HepG2 (cell line): ENCODE data around the gene ALB. TPM values are rescaled to one million over a fixed set of nuclear protein-coding genes. Genes with fewer than 3 reads are reported as not detected.

ENCODE experiments used
- BCLAF1 ChIP-seq: fragments of 450-650 bp; IDR thresholded peaks from 2 replicates; pipeline ENCODE4 v1.6.1; 2017; ENCODE audit warnings: mild to moderate bottlenecking
- CREB3 ChIP-seq: sonication (generic); formaldehyde crosslinking; IDR thresholded peaks from 2 replicates; pipeline ENCODE4 v1.5.0; 2020; ENCODE audit warnings: missing genetic modification reagents
- CREM ChIP-seq, 2 experiments: sonication (generic) in 1 of 2; formaldehyde crosslinking in 1 of 2; IDR thresholded peaks; 2 replicates each; pipeline versions ENCODE4 v1.4.0 to v1.6.1; 2016 to 2020; ENCODE audit warnings: antibody characterized with exemption in 1 of 2, mild to moderate bottlenecking in 1 of 2, missing genetic modification reagents in 1 of 2
- ETV5 ChIP-seq: IDR thresholded peaks from 2 replicates; pipeline ENCODE4 v1.6.1; 2018; ENCODE audit warnings: missing biosample characterization, missing genetic modification reagents, inconsistent platforms, borderline replicate concordance
- FOXK2 ChIP-seq: fragments of 450-650 bp; IDR thresholded peaks from 2 replicates; pipeline ENCODE4 v1.6.1; 2016
- GABPA ChIP-seq, 2 experiments: IDR thresholded peaks; 2 replicates each; pipeline ENCODE4 v1.6.1; 2011 to 2016; ENCODE audit warnings: low read depth in 2 of 2, low read length in 1 of 2, missing biosample characterization in 1 of 2, missing genetic modification characterization in 1 of 2
- MTF1 ChIP-seq: sonication (generic); formaldehyde crosslinking; IDR thresholded peaks from 2 replicates; pipeline ENCODE4 v1.5.0; 2020; ENCODE audit warnings: missing genetic modification reagents
- MXD4 ChIP-seq: IDR thresholded peaks from 2 replicates; pipeline ENCODE4 v1.6.1; 2016; ENCODE audit warnings: mild to moderate bottlenecking, missing biosample characterization, missing genetic modification reagents
- MYPOP ChIP-seq: sonication (generic); formaldehyde crosslinking; IDR thresholded peaks from 2 replicates; pipeline ENCODE4 v1.8.1; 2023; ENCODE audit warnings: mild to moderate bottlenecking, moderate library complexity, missing genetic modification reagents
- PCBP2 ChIP-seq: fragments of 200-400 bp; formaldehyde crosslinking; optimal IDR thresholded peaks from 2 replicates; pipeline ENCODE3; 2018; ENCODE audit warnings: low read length, low read depth; ENCODE audit not compliant: poor library complexity, severe bottlenecking
- STAT6 ChIP-seq: sonication (generic); formaldehyde crosslinking; IDR thresholded peaks from 2 replicates; pipeline ENCODE4 v1.4.0; 2020; ENCODE audit warnings: missing genetic modification reagents, mild to moderate bottlenecking, borderline replicate concordance
- THAP11 ChIP-seq: IDR thresholded peaks from 2 replicates; pipeline ENCODE4 v1.6.1; 2016; ENCODE audit warnings: missing biosample characterization, missing genetic modification reagents
- ZBTB7A ChIP-seq: sonication (generic); formaldehyde crosslinking; IDR thresholded peaks from 2 replicates; pipeline ENCODE4 v1.8.0; 2022; ENCODE audit warnings: mild to moderate bottlenecking, missing genetic modification reagents
- ZFP62 ChIP-seq: sonication (generic); formaldehyde crosslinking; IDR thresholded peaks from 2 replicates; pipeline ENCODE4 v1.4.0; 2020; ENCODE audit warnings: missing genetic modification reagents
- ZNF431 ChIP-seq: sonication (generic); formaldehyde crosslinking; IDR thresholded peaks from 2 replicates; pipeline ENCODE4 v1.9.0; 2022; ENCODE audit warnings: missing genetic modification reagents, low read depth, mild to moderate bottlenecking, borderline replicate concordance
- ZNF570 ChIP-seq: sonication (generic); formaldehyde crosslinking; IDR thresholded peaks from 2 replicates; pipeline ENCODE4 v1.4.0; 2020; ENCODE audit warnings: mild to moderate bottlenecking, missing genetic modification reagents, borderline replicate concordance
- ZNF740 ChIP-seq: sonication (generic); formaldehyde crosslinking; IDR thresholded peaks from 2 replicates; pipeline ENCODE4 v1.4.0; 2020; ENCODE audit warnings: missing genetic modification reagents
- polyA plus RNA-seq, 8 experiments: library from polyadenylated mRNA; depleted of rRNA in 3 of 8; stranded (reverse) in 7 of 8; unstranded in 1 of 8; fragments of >200 nt; fragmentation: Illumina TruSeq in 4 of 8; extraction: Trizol in 4 of 8; gene quantifications; 2 replicates each; pipeline versions ENCODE4 v1.2.1 to v1.2.3, GENCODE V29; 2011 to 2016; ENCODE audit warnings: low read depth in 4 of 8, missing spikeins in 1 of 8, mixed read lengths in 1 of 8; ENCODE audit not compliant: insufficient read depth in 1 of 8
- total RNA-seq, 5 experiments: library from RNA; depleted of rRNA; stranded (reverse); fragments of >200 nt; fragmentation: Illumina TruSeq; extraction: Trizol; gene quantifications; 2 replicates each; pipeline ENCODE4 v1.2.3, GENCODE V29; 2016; ENCODE audit warnings: low read depth in 1 of 5

ALB gene
- total and polyA plus RNA-seq, 2 of the 13 experiments (the other 11 are each of a cell fraction or from before 2014, with no cell fraction given): 22,259 to 22,625 TPM

- peak; percentile 93 for TF ChIP-seq CREM (IDR thresholded peaks at IDR 0.05)
- TF ChIP-seq CREM (CRISPR knock-in tag; IDR thresholded peaks at IDR 0.05): no peak
- TF ChIP-seq ZNF431: no peak
- no peak for TF ChIP-seq ZBTB7A
- no peak for TF ChIP-seq GABPA (IDR thresholded peaks at IDR 0.05; ENCODE audit: low read depth, low read length)
- no peak for TF ChIP-seq GABPA (CRISPR knock-in tag; IDR thresholded peaks at IDR 0.05; ENCODE audit: low read depth)
- TF ChIP-seq THAP11: peak; percentile 61
- TF ChIP-seq FOXK2: peak; percentile 67
- TF ChIP-seq PCBP2: no peak
- no peak for TF ChIP-seq ZNF740 (CRISPR knock-in tag)
- peak; percentile 63; the same call in 1 of the 2 replicates for TF ChIP-seq ETV5 (CRISPR knock-in tag)
- no peak for TF ChIP-seq ZFP62
- TF ChIP-seq STAT6 (CRISPR knock-in tag): peak; percentile 50; the same call in 1 of the 2 replicates
- TF ChIP-seq CREB3 (CRISPR knock-in tag): no peak
- TF ChIP-seq MYPOP (CRISPR knock-in tag): no peak
- no peak for TF ChIP-seq ZNF570 (CRISPR knock-in tag)
- no peak for TF ChIP-seq BCLAF1
- no peak for TF ChIP-seq MTF1 (CRISPR knock-in tag)
- peak; percentile 44; the same call in 1 of the 2 replicates for TF ChIP-seq MXD4
Observed at GRCh38 chr4:73432169-73433000, 28.3 kb downstream of the ALB start (continued).
